Activated T-cell treated with anti-CD3 and anti-CD28 coated beads, Interleukin-2, amount 50 U/mL, for 24 hours (primary cell): ENCODE results near the gene HRH3.

Experiments
- DNase-seq: peaks from one replicate; pipeline ENCODE4 v3.0.0-alpha.2; 2020
- H3K27ac Mint-ChIP-seq: 2 replicates; pipeline ENCODE4 v1.8.0; 2020; ENCODE audit warnings: mild to moderate bottlenecking, mixed read lengths
- H3K27me3 Mint-ChIP-seq: 2 replicates; pipeline ENCODE4 v1.8.0; 2020; ENCODE audit warnings: mixed read lengths
- H3K36me3 Mint-ChIP-seq: 2 replicates; pipeline ENCODE4 v1.8.0; 2020; ENCODE audit warnings: low read depth, mixed read lengths
- H3K4me1 Mint-ChIP-seq: 2 replicates; pipeline ENCODE4 v1.8.0; 2020; ENCODE audit warnings: low read depth, mixed read lengths
- H3K4me3 Mint-ChIP-seq: 2 replicates; pipeline ENCODE4 v1.8.0; 2020; ENCODE audit warnings: mild to moderate bottlenecking, moderate library complexity, mixed read lengths
- H3K9me3 Mint-ChIP-seq: 2 replicates; pipeline ENCODE4 v1.8.0; 2020; ENCODE audit warnings: mixed read lengths

The HRH3 gene

DNA sequence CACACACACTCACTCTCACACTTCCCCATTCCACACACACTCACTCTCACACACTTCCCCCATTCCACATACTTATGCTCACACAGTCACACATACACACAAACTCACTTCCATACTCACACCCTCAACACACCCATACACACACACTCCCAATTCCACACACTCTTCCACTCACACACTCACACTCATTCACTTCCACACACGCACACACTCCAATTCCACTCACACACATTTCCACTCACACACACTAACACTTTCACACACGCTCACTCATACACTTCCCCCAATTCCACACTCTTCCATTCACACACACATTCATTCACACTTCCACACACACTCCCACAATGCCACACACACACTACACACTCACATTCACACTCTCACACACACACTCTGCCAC, 10.2 kb upstream of the HRH3 start:
- Mint-ChIP-seq H3K27ac (no peak overlapping the region), H3K4me3 (no peak overlapping the region), H3K27me3 (peaks cover 27% of the 10 kb centered on the region), H3K36me3 (no peaks in the 10 kb centered on the region), H3K4me1 (no peaks in the 10 kb centered on the region), H3K9me3 (no peaks in the 10 kb centered on the region)
- no peak for DNase-seq

GRCh38 chr20:62229667-62230066, 9.6 kb upstream of the HRH3 start:
- no peaks in the 10 kb centered on the region for H3K4me1 Mint-ChIP-seq

GRCh38 chr20:62228982-62229545, 9.0 kb upstream of the HRH3 start:
- H3K27me3 Mint-ChIP-seq = peaks cover 37% of the 10 kb centered on the region
- no peaks in the 10 kb centered on the region for H3K9me3 Mint-ChIP-seq
- H3K4me3 Mint-ChIP-seq = no peak overlapping the region
- no peaks in the 10 kb centered on the region for H3K36me3 Mint-ChIP-seq
- H3K4me1 Mint-ChIP-seq = no peaks in the 10 kb centered on the region
- H3K27ac Mint-ChIP-seq = no peak overlapping the region
- DNase-seq = no peak

More at GRCh38 chr20:62229667-62230066, 9.6 kb upstream of the HRH3 start:
- Mint-ChIP-seq H3K27ac (no peak overlapping the region), H3K9me3 (no peaks in the 10 kb centered on the region), H3K4me3 (no peak overlapping the region), H3K27me3 (peaks cover 33% of the 10 kb centered on the region), H3K36me3 (no peaks in the 10 kb centered on the region)
- no peak for DNase-seq

DNA sequence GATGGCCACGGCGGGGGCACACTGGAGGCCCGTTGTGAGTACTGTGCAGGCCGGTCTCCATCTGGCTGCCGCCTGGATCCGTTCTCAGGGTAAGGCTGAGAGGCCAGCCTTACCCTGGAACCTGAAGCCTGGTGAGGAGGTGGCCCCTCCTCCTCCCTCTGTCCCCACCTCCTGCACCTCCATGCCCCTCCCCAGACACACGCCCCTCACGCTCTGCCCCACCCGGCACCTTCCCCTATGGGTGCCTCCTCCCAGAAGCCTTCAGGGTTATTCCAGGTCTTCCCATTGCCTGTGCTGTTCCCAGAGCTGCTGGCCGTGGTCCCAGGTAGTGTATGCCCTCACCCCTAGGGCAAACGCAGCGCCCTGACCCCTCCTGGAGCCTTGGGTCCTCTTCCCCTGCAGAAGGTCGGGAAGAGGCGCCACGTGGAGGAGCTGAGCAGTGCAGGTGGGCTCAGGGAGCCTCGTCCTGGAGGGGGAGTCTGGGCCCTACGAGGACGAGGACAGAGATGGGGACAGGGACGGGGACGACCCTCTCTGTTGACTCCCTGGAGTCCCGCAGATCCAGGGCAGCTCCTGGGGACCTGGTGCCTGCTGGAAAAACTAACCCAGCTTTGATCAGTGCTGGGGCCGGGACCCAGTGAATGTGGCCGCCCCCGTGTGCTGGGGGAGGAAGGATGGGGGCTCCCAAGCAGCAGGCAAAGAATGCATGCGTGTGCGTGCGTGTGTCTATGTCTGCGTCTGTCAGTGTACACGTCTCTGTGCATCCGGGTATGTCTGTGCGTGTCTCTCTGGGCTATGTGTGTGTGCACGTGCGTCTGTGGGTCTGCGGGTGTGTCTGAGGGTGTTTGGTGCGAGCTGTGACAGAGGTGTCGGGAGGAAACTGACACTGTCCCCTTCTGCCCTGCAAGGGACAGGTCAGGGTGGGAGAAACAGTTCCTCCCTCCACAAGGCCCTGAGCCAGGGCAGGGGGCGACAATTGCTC, 8.2 kb upstream of the HRH3 start:
- H3K4me1 Mint-ChIP-seq = no peaks in the 10 kb centered on the region
- H3K36me3 Mint-ChIP-seq = no peaks in the 10 kb centered on the region
- no peaks in the 10 kb centered on the region for H3K9me3 Mint-ChIP-seq
- no peak for DNase-seq
- H3K4me3 Mint-ChIP-seq = no peak overlapping the region
- no peak overlapping the region for H3K27ac Mint-ChIP-seq
- peaks cover 38% of the 10 kb centered on the region for H3K27me3 Mint-ChIP-seq

GRCh38 chr20:62227591-62227976, 7.5 kb upstream of the HRH3 start:
- H3K9me3 Mint-ChIP-seq = no peaks in the 10 kb centered on the region
- no peaks in the 10 kb centered on the region for H3K4me1 Mint-ChIP-seq
- H3K36me3 Mint-ChIP-seq = no peaks in the 10 kb centered on the region
- no peak for DNase-seq
- H3K4me3 Mint-ChIP-seq = no peak overlapping the region
- peaks cover 45% of the 10 kb centered on the region for H3K27me3 Mint-ChIP-seq
- no peak overlapping the region for H3K27ac Mint-ChIP-seq

DNA sequence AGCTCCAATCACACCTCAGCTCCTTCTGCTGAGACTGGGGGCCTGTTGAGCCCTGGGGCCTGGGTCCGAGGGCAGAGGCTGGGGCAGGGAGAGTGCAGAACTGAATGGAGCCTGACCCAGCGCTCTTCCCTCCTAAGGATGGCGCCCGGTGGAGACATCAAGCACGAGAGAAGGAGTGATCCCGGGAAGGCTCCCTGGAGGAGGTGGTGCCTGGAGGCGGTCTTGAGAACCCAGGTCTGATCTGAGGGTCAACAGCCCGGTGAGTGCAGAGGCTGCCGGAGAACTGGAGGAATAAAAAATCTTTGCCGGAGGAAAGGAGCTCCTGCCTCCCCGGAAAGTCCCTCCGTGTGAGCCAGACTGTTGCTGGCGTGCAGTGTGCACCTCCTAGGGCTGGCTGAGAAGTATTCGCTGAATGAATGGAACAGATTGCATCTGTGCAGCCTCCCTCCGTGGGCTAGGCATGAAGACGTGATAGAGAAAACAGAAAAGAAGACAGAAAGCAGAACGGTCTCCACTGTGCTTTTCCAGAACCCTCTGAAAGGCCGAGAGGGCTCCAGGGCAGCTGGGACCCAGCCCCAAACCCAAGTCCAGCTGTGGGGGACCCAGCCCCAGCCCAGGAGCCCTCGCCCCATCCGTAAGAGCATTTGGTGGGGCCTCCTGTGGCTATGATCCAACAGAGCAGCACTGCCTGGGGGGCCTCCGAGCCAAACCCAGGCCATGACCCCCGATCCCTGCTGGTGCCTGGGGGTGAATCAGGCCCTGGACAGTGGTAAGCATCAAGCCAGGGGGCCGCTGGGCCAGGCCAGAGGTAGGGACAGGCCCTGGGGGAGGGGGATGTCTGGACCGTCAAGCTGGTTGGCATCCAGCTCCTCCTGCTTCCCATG, 6.9 kb upstream of the HRH3 start:
- Mint-ChIP-seq H3K4me1 (no peaks in the 10 kb centered on the region), H3K27me3 (peaks cover 45% of the 10 kb centered on the region), H3K4me3 (no peak overlapping the region), H3K27ac (no peak overlapping the region), H3K9me3 (no peaks in the 10 kb centered on the region), H3K36me3 (no peaks in the 10 kb centered on the region)
- DNase-seq = no peak

DNA sequence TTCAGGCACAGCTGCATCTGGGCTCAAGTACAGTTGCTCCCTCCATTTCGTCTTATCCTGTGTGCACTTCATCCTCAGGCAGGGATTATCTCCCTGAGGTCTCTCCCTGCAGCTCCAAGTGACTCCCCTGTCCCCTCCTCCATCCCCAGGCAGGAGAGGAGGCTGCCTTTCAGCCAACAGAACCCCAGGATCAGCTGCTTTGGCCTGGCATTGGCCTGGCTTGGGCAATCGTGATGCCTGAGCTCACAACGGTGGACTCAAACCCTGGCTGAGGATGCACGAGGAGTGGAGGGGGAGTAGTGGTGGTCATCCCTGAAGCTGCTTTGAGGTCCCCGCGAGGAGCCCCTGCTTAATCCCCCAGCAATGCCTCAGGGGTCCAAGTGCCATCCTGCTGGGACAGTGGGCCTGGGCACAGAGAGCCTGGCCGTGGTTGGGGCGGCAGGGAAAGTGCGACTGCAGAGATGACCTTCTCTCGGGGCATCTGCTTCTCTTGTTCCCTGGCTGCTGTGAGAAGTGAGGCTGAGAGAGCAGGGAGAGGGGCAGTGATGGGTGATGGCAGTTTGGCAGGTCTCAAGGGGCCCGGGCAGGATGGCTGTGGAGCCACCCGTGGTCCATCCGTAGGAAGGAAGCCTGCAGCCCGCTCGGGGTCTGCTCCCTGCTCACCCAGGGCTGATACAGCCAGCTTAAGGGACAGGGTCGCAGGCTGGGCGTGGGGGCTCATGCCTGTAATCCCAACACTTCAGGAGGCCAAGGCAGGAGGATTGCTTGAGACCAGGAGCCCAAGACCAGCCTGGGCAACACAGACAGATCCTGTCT, 6.0 kb upstream of the HRH3 start:
- Mint-ChIP-seq H3K36me3 (no peaks in the 10 kb centered on the region), H3K9me3 (no peaks in the 10 kb centered on the region), H3K4me1 (peaks cover under 1% of the 10 kb centered on the region), H3K4me3 (no peak overlapping the region), H3K27ac (no peak overlapping the region), H3K27me3 (peaks cover 54% of the 10 kb centered on the region)
- DNase-seq = no peak

DNA sequence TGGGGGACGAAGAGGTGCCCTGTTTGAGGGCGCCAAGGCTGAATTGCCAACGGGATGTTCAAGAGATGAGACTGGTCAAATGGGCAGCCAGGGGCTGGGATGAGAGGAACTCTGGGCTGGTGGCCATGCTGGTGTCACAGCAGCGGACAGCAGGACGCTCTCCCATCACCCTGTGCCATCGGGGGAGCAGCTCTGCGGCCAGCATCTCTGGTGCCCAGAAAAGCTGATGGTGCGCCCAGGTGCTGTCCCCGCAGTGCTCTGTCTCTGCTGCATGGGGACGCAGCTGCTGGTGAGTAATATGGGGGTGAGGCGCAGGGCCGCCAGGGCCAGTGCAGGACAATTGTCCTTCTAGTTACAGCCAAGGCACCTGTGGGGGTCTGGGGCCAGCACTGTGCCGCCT, 4.9 kb upstream of the HRH3 start:
- Mint-ChIP-seq H3K4me1 (peaks cover 2% of the 10 kb centered on the region), H3K4me3 (no peak overlapping the region), H3K27me3 (peaks cover 60% of the 10 kb centered on the region), H3K27ac (no peak overlapping the region), H3K36me3 (no peaks in the 10 kb centered on the region), H3K9me3 (no peaks in the 10 kb centered on the region)
- no peak for DNase-seq

GRCh38 chr20:62224113-62224855, 4.2 kb upstream of the HRH3 start:
- no peaks in the 10 kb centered on the region for H3K9me3 Mint-ChIP-seq
- peaks cover 63% of the 10 kb centered on the region for H3K27me3 Mint-ChIP-seq
- H3K4me1 Mint-ChIP-seq = peaks cover 2% of the 10 kb centered on the region
- H3K27ac Mint-ChIP-seq = no peak overlapping the region
- no peaks in the 10 kb centered on the region for H3K36me3 Mint-ChIP-seq
- H3K4me3 Mint-ChIP-seq = no peak overlapping the region
- DNase-seq = no peak

DNA sequence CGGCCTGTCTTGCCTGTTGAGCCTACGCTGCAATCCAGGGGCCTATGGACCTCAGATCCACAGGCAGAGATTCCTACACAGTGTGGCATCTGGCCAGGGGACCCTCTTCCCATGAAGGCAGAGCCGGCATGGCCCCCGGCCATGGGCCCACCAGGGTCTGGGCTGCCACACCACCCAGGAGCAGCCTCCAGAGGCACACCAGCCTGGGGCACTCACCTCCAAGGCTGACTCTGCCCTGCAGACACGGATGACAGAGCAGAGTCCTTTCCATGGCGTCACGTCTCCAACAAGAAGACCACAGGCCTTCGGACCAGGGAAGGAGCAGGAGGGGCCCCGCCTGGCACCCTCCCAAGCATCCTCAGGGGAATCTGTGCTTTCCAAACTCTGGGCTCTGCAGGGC, 3.5 kb upstream of the HRH3 start:
- H3K4me1 Mint-ChIP-seq = peaks cover 5% of the 10 kb centered on the region
- H3K9me3 Mint-ChIP-seq = no peaks in the 10 kb centered on the region
- peaks cover 70% of the 10 kb centered on the region for H3K27me3 Mint-ChIP-seq
- no peaks in the 10 kb centered on the region for H3K36me3 Mint-ChIP-seq
- DNase-seq = no peak
- no peak overlapping the region for H3K27ac Mint-ChIP-seq
- no peak overlapping the region for H3K4me3 Mint-ChIP-seq

GRCh38 chr20:62222972-62223371, 2.9 kb upstream of the HRH3 start:
- Mint-ChIP-seq H3K4me3 (no peak overlapping the region), H3K4me1 (peaks cover 5% of the 10 kb centered on the region), H3K36me3 (no peaks in the 10 kb centered on the region), H3K27me3 (peaks cover 76% of the 10 kb centered on the region), H3K9me3 (no peaks in the 10 kb centered on the region), H3K27ac (no peak overlapping the region)
- DNase-seq = no peak

GRCh38 chr20:62222266-62222850, 2.3 kb upstream of the HRH3 start:
- H3K27ac Mint-ChIP-seq = no peak overlapping the region
- no peaks in the 10 kb centered on the region for H3K9me3 Mint-ChIP-seq
- H3K36me3 Mint-ChIP-seq = no peaks in the 10 kb centered on the region
- H3K27me3 Mint-ChIP-seq = peaks cover 80% of the 10 kb centered on the region
- H3K4me3 Mint-ChIP-seq = no peak overlapping the region
- DNase-seq = no peak
- H3K4me1 Mint-ChIP-seq = peaks cover 5% of the 10 kb centered on the region
